Subcutaneous abdominal adipose tissue (tissue), 5 donors: Measurements from ENCODE around the gene P3H2.
"Not testable (repeated sequence)": the region's sequence is repeated elsewhere in the genome, so short reads cannot be mapped to it uniquely, and the experiment has no call there.

ENCODE experiments used
- H3K27ac ChIP-seq: one replicate; pipeline ENCODE4 v1.7.0; 2013; ENCODE audit warnings: low read depth, mild to moderate bottlenecking, inconsistent platforms, low read length, moderate library complexity
- H3K27me3 ChIP-seq, 5 donors: one replicate each; pipeline ENCODE4 v1.7.0; 2013; ENCODE audit warnings: low read length in 5 of 5, inconsistent platforms in 1 of 5; ENCODE audit not compliant: control insufficient read depth in 5 of 5, insufficient read depth in 4 of 5
- H3K36me3 ChIP-seq, 5 donors: one replicate each; pipeline ENCODE4 v1.7.0; 2013; ENCODE audit warnings: low read length in 5 of 5; ENCODE audit not compliant: control insufficient read depth in 5 of 5, insufficient read depth in 5 of 5
- H3K4me1 ChIP-seq, 5 donors: one replicate each; pipeline ENCODE4 v1.7.0; 2013; ENCODE audit warnings: low read length in 5 of 5, mild to moderate bottlenecking in 3 of 5, moderate library complexity in 1 of 5; ENCODE audit not compliant: control insufficient read depth in 5 of 5, insufficient read depth in 5 of 5
- H3K4me3 ChIP-seq, 5 donors: one replicate each; pipeline ENCODE4 v1.7.0; 2013; ENCODE audit warnings: low read length in 5 of 5, low read depth in 1 of 5
- H3K9ac ChIP-seq, 5 donors: one replicate each; pipeline ENCODE4 v1.7.0; 2013; ENCODE audit warnings: low read length in 5 of 5, mild to moderate bottlenecking in 4 of 5, moderate library complexity in 3 of 5
- H3K9me3 ChIP-seq, 5 donors: one replicate each; pipeline ENCODE4 v1.7.0; 2013; ENCODE audit warnings: low read length in 5 of 5; ENCODE audit not compliant: control insufficient read depth in 5 of 5
- donor health status: healthy.
- donor health status: healthy.
- donor health status: healthy.
- donor health status: healthy.
- donor health status: healthy.

P3H2 gene

DNA sequence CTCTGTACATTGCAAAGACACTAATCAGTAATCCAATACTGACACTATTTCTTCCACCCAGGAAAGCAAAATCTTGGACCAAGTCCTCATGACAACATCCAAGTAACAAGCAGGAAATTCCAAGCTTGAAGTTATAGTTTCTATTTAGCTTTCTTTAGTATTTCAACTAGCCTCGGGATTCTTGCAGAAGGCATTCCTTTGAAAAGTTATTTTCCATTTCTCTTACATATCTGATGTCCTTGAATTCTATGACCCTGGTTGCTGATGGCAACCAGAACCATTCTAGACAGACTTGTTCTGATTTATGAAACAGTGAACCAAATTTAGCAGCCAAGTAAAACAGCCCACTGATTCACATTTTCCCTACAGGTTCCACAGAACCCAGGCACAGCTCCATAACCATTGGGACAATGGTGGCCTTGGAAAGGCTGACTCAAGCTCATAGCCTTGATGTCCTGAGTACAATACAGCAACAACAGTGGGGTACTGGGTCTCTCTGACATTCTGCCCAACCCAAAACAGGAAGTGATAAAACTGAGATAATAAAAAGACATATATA is 26.5 kb downstream of the P3H2 start:
- no peak overlapping the region for H3K4me3 ChIP-seq
- no peaks in the 10 kb centered on the region for H3K27me3 ChIP-seq
- H3K36me3 ChIP-seq: no peaks in the 10 kb centered on the region
- no peaks in the 10 kb centered on the region for H3K9me3 ChIP-seq
- H3K9ac ChIP-seq: no peak overlapping the region
- H3K4me1 ChIP-seq: peaks cover 0 to 15% (median 3%) of the 10 kb centered on the region in 5 donors
- H3K27ac ChIP-seq: no peak overlapping the region

GRCh38 chr3:190092250-190092649 is 28.4 kb downstream of the P3H2 start:
- no peaks in the 10 kb centered on the region for H3K36me3 ChIP-seq
- no peaks in the 10 kb centered on the region for H3K9me3 ChIP-seq
- no peaks in the 10 kb centered on the region for H3K27me3 ChIP-seq
- H3K27ac ChIP-seq: no peak overlapping the region
- no peak overlapping the region for H3K9ac ChIP-seq
- peaks cover 0 to 15% (median 3%) of the 10 kb centered on the region in 5 donors for H3K4me1 ChIP-seq
- H3K4me3 ChIP-seq: peak overlapping the region in 1 of 5 donors; percentile 14

DNA sequence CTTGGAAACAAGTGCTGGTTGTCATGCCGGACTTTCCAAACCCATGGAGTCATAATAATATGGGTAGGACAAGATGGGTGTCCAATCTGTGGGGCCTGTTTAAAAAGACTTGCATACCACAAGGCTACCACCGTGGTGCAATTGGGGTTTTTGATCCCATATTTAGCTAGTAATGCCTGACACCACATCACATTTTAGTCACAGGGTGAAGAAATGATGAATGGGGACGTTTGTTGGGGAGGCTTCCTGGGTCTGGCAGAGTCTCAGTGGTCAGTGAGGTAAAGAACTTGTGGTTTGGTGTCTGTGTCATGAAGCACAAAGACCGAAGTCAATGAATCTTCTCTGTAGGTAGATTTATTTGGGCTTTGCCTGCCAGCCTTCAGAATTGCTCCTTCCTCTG is 31.0 kb downstream of the P3H2 start:
- H3K27me3 ChIP-seq: no peaks in the 10 kb centered on the region
- H3K27ac ChIP-seq: no peak overlapping the region
- no peaks in the 10 kb centered on the region for H3K9me3 ChIP-seq
- no peaks in the 10 kb centered on the region for H3K36me3 ChIP-seq
- no peak overlapping the region for H3K4me3 ChIP-seq
- H3K4me1 ChIP-seq: peaks cover 0 to 15% (median 3%) of the 10 kb centered on the region in 5 donors
- H3K9ac ChIP-seq: no peak overlapping the region

GRCh38 chr3:190088890-190089289 is 31.8 kb downstream of the P3H2 start:
- Histone ChIP-seq H3K4me3 (no peak overlapping the region), H3K36me3 (no peaks in the 10 kb centered on the region), H3K27me3 (no peaks in the 10 kb centered on the region), H3K9ac (no peak overlapping the region), H3K9me3 (no peaks in the 10 kb centered on the region), H3K27ac (no peak overlapping the region), H3K4me1 (peaks cover 0 to 9% (median 3%) of the 10 kb centered on the region in 5 donors)

GRCh38 chr3:190086191-190086590 is 34.5 kb downstream of the P3H2 start:
- Histone ChIP-seq H3K9ac (no peak overlapping the region), H3K27ac (no peak overlapping the region), H3K9me3 (no peaks in the 10 kb centered on the region), H3K4me3 (no peak overlapping the region), H3K27me3 (no peaks in the 10 kb centered on the region), H3K4me1 (no peaks in the 10 kb centered on the region), H3K36me3 (no peaks in the 10 kb centered on the region)

- H3K9ac ChIP-seq: no peak overlapping the region
- no peaks in the 10 kb centered on the region for H3K36me3 ChIP-seq
- H3K27me3 ChIP-seq: no peaks in the 10 kb centered on the region
- H3K4me3 ChIP-seq: no peak overlapping the region
- no peaks in the 10 kb centered on the region for H3K4me1 ChIP-seq
- H3K27ac ChIP-seq: no peak overlapping the region
- H3K9me3 ChIP-seq: no peaks in the 10 kb centered on the region
Observed at GRCh38 chr3:190084983-190085382, 35.7 kb downstream of the P3H2 start.

- H3K4me3 ChIP-seq: no peak overlapping the region
- no peaks in the 10 kb centered on the region for H3K4me1 ChIP-seq
- H3K36me3 ChIP-seq: no peaks in the 10 kb centered on the region
- H3K27ac ChIP-seq: no peak overlapping the region
- no peak overlapping the region for H3K9ac ChIP-seq
- no peaks in the 10 kb centered on the region for H3K9me3 ChIP-seq
- no peaks in the 10 kb centered on the region for H3K27me3 ChIP-seq
Observed at GRCh38 chr3:190083635-190084034, 37.1 kb downstream of the P3H2 start.

GRCh38 chr3:190081389-190081788 is 39.3 kb downstream of the P3H2 start:
- Histone ChIP-seq H3K9me3 (no peaks in the 10 kb centered on the region), H3K9ac (no peak overlapping the region), H3K27me3 (no peaks in the 10 kb centered on the region), H3K36me3 (no peaks in the 10 kb centered on the region), H3K4me1 (peaks cover 0 to 2% (median 0%) of the 10 kb centered on the region in 5 donors), H3K27ac (no peak overlapping the region), H3K4me3 (no peak overlapping the region)

- H3K9ac ChIP-seq, H3K36me3 ChIP-seq, H3K27me3 ChIP-seq, H3K27ac ChIP-seq, H3K9me3 ChIP-seq, H3K4me1 ChIP-seq, H3K4me3 ChIP-seq: not testable (repeated sequence)
Observed at GRCh38 chr3:190079173-190079572, 41.5 kb downstream of the P3H2 start.

DNA sequence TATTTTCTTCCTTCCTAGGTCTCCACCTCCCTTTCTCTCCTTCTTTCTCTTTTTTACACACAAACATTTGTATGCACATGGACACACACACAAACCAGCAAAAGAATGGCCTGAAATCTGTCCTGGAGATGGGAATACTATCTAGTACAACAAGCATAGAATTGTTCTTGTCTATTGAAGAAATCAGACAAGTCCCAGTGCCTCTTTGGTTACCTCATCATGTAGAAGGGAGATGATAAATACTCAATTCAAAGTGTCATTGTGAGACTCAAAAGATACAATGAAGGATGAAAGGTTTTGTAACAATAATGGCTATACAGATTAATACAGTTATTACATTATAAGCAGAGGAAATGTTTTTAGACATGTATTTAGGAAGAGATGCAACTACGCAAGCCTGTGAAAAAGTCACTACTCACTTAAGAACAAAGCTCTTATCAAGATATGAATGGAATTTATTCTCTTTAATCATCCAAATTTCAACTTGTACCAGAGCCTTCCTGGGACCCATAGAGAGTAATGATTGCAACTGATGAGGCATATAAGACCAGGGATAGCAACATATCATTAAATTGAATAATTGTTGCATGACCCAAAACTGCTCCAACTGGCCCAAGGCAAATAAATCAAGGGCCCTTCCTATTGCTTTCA is 43.2 kb downstream of the P3H2 start:
- no peaks in the 10 kb centered on the region for H3K9me3 ChIP-seq
- no peaks in the 10 kb centered on the region for H3K36me3 ChIP-seq
- H3K4me1 ChIP-seq: peaks cover 5 to 17% (median 11%) of the 10 kb centered on the region in 5 donors
- H3K27ac ChIP-seq: no peak overlapping the region
- H3K27me3 ChIP-seq: no peaks in the 10 kb centered on the region
- no peak overlapping the region for H3K9ac ChIP-seq
- H3K4me3 ChIP-seq: no peak overlapping the region
